Activated CD8-positive, alpha-beta memory T cell treated with anti-CD3 and anti-CD28 coated beads, Interleukin-2, amount 50 U/mL, for 4 hours (primary cell): ENCODE data around the gene CAGE1.
"Not testable (repeated sequence)": the region's sequence is repeated elsewhere in the genome, so short reads cannot be mapped to it uniquely, and the experiment has no call there.

ENCODE experiments used
- DNase-seq: peaks from one replicate; pipeline ENCODE4 v3.0.0-alpha.2; 2020

Gene CAGE1

DNA sequence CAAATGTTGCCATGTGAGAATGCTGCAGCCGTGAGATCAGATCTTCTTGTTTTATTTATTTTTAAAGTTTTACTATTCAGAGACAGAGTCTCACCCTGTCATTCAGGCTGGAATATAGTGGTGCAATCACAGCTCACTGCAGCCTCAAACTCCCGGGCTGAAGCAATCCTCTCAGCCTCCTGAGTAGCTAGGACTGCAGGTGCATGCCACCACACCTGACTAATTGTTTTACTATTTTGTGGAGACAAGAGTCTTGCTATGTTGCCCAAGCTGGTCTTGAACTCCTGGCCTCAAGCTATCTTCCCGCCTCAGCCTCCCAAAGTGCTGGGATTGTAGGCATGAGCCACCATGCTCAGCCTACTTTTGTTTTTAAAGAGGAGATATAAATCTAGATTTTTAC, 54.0 kb downstream of the CAGE1 start:
- DNase-seq: no peak

- no peak for DNase-seq
Observed at GRCh38 chr6:7334685-7335084, 54.9 kb downstream of the CAGE1 start.

- DNase-seq: no peak
Observed at GRCh38 chr6:7332090-7332745, 57.3 kb downstream of the CAGE1 start.

- no peak for DNase-seq
Observed at GRCh38 chr6:7331452-7331851, 58.1 kb downstream of the CAGE1 start.

- no peak for DNase-seq
Observed at GRCh38 chr6:7328243-7328642, 61.3 kb downstream of the CAGE1 start.

DNA sequence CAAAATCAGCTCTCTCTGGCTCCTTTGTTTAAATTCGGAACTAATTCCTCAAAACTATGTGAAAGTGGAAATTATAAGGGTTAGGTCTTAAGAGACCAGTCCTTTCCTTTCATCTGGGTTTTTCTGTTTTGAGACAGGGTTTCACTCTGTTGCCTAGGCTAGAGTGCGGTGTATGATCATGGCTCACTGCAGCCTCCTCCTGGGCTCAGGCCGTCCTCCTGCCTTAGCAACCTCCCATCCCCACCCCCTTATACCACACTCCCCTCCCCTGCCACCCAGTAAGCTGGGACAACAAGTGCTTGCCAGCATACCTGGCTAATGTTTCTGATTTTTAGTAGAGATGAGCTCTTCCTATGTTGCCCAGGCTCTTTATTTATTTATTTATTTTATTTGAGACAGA, 63.8 kb downstream of the CAGE1 start:
- no peak for DNase-seq

DNA sequence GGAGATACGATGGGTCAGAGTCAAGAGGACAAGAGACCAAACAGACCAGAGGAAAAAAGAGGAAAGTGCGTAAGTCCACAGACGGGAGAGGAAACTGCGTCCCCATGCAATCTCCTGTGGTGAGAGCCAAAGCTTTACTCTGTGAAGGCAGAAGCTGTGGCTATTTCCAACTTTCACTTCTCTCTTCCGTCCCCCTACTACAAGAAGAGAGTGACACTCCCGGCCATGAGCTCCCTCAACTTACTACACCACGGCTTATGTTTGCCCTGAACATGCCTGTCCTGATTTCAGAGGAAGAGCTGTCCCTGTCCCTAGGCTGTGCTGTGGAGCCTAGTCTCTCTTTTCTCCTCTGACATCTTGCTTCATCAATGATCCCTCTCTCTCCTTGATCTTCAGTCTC, 65.0 kb downstream of the CAGE1 start:
- no peak for DNase-seq

- no peak for DNase-seq
Observed at GRCh38 chr6:7323074-7323473, 66.5 kb downstream of the CAGE1 start.

DNA sequence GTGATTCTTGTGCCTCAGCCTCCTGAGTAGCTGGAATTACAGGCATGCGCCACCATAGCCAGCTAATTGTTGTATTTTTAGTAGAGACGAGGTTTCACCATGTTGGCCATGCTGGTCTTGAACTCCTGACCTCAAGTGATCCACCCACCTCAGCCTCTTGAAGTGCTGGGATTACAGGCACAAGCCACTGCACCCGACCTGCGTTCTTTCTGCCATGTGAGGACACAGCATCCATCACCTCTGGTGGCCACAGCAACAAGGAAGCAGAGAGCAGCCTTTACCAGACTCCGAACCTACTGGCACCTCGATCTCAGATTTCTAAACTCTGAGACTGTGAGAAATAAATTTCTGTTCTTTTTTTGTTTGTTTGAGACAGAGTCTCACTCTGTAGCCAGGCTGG, 67.7 kb downstream of the CAGE1 start:
- DNase-seq: not testable (repeated sequence)

- DNase-seq: not testable (repeated sequence)
Observed at GRCh38 chr6:7319406-7319805, 70.1 kb downstream of the CAGE1 start.

DNA sequence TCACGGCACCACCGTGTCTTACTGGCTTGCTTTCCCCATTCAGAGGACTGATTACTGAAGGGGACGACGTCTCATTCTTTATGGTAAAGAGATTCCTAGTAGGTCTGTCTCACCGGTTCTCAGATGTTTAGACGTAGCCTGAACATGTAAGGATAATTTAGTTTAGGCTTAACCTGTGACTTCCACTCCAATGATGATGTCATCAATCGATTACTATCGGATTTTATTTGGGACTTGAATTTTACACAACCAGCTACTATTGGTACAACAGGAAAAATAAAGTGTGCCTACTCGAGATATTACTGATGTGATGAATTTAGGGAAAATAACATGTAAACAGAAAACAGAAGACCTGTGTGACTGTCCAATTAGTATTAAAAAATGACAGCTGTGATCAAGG, 72.0 kb downstream of the CAGE1 start:
- no peak for DNase-seq

- no peak for DNase-seq
Observed at GRCh38 chr6:7316658-7317533, 72.6 kb downstream of the CAGE1 start.

DNA sequence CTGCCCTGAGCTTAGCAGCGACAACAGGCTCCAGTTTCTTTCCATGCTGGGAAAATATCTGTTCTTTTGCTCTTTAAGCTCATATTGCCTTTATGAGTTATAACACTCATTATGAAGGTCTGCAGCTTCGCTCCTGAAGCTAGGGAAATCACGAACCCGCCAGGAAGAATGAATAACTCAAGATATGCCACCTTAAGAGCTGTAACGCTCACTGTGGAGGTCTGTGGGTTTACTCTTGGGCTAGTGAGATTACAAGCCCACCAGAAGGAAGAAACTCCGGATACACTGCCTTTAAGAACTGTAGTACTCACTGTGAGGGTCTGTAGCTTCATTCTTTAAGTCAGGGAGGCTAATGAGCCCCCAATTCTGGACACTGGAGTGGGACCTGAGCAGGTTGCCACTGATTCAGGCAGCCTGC, 73.6 kb downstream of the CAGE1 start:
- no peak for DNase-seq

DNA sequence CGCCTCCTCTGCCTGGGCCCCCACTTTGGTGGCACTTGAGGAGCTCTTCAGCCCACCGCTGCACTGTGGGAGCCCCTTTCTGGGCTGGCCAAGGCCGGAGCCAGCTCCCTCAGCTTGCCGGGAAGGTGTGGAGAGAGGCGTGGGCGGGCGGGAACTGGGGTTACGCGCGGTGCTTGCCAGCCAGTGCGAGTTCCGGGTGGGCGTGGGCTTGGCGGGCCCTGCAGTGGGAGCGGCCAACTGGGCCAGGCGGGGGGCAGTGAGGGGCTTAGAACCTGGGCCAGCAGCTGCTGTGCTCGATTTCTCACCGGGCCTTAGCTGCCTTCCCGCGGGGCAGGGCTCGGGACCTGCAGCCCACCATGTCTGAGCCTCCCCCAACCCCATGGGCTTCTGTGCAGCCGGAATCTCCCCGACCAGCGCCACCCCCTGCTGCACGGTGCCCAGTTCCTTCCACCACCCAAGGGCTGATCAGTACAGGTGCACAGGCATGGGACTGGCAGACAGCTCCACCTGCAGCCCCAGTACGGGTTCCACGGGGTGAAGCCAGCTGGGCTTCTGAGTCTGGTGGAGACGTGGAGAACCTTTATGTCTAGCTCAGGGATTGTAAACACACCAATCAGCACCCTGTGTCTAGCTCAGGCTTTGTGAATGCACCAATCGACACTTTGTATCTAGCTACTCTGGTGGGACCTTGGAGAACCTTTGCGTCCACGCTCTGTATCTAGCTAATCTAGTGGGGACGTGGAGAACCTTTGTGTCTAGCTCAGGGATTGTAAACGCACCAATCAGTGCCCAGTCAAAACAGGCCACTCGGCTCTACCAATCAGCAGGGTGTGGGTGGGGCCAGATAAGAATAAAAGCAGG, 74.2 kb downstream of the CAGE1 start:
- DNase-seq: not testable (repeated sequence)

- no peak for DNase-seq
Observed at GRCh38 chr6:7314414-7314813, 75.1 kb downstream of the CAGE1 start.

DNA sequence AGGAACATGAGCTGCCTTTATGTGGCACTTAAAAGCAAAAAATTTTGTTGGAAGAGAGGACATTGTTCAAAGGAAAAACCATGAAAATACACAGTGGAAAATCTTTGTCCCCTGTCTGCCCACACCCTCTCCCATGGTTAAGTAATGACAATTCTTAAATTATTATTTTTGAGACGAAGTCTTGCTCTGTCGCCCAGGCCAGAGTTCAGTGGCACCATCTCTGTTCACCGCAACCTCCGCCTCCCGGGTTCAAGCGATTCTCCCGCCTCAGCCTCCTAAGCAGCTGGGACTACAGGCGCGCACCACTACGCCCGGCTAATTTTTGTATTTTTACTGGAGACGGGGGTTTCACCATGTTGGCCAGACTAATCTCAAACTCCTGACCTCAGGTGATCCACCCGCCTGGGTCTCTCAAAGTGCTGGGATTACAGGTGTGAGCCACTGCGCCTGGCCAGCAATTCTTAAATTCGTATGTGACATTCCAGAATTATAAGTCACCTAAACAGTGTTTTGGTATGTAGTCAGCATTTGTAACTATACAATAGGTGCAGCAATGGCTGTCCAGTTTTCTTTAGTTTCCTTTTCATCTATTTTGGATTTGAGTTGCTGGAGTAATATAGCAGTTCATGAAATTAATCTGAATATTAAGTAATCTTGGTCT, 75.9 kb downstream of the CAGE1 start:
- DNase-seq: no peak

DNA sequence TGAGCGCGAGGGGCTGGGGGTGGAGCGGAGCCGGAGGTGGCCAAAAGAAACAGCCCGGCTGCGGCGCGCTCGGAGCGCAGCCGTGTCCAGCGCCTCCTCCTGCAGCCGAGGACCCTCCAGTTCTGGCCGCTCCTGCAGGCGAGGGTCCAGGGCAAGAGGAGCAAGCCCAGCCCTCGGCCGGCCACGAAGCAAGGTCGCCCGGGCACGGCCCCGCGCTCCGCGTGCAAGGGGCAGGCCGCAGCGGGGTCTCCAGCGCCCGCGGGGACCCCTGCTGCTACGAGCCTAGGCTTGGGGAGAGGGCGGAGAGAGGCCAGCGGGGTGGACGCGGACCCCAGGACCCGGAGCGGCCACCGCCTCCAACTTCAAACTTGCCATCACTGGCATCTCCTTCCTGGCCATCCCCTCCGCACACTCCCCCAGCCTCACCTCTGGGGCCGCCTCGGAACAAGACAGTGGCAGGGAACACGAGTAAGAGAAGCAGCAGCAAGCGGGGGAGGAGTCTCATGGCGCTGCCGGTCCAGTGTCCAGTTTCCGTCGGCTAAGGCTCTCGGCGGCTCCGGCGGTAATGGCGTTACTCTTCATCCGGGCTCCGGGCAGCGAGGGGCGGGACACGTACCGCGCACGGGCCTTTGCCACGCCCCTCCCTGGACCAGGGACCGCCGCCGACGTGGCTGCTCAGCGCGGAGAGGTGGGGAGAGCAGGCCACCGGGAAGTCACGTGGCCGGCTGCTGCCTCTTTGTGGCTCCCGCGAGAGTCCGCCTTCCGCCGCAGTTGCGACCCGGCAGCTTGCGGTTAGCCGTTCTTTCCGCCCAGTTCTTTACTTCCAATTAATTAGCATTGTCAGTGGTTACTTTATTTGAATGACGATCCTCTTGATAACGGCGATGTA, 76.7 kb downstream of the CAGE1 start, which contains the start of gene SSR1:
TSS of gene SSR1 (minus strand) at position 584 of the 889 bp plus-strand sequence. CDS start at position 505, 79 bp downstream.
- DNase-seq: peak; percentile 94

- no peak for DNase-seq
Observed at GRCh38 chr6:7311917-7312615, 77.5 kb downstream of the CAGE1 start.

DNA sequence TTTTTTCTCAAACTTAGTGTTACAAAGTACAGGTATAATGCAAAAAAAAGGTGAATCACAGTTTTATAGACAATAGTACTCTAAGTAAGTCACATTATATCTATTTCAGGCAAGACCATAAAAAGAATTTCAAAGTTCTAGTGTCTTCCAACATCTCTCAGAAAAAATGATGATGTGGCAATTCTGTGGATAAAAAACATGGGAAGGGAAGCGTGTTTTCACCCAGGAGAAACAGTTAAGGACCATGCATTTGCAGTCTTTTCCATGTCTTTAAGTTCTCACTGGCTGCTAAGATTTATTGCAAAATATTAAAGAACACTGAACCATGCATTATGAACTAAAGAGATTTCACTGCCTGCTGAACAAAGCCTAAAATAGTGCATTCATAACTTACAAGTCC, 78.4 kb downstream of the CAGE1 start:
- no peak for DNase-seq

DNA sequence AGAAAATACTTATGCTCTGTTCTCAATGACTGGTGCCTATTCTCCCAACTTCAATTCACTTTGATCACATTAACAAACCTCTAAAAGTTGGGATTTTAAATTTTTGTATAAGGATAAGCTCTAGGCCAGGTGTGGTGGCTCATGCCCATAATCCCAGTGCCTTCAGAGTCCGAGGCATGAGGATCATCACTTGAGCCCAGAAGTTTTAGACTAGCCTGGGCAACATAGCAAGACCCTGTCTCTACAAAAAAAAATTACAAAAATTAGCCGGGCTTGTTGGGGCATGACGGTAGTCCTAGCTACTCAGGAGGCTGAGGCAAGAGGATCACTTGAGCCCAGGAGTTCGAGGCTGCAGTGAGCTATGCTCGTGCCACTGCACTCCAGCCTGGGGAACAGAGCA, 80.5 kb downstream of the CAGE1 start:
- DNase-seq: no peak

- DNase-seq: no peak
Observed at GRCh38 chr6:7307533-7307932, 82.0 kb downstream of the CAGE1 start.
